Neural progenitor cell (in vitro differentiated cells): ENCODE results near the gene TNIP2.

Source experiments
- CTCF ChIP-seq: fragments of 200-600 bp; sonication (generic); IDR thresholded peaks from 2 replicates; pipeline ENCODE4 v1.5.1; 2017; ENCODE audit warnings: antibody characterized with exemption, mild to moderate bottlenecking
- EZH2 ChIP-seq: fragments of 200-600 bp; sonication (generic); IDR thresholded peaks from 2 replicates; pipeline ENCODE4 v1.6.1; 2017; ENCODE audit warnings: antibody characterized with exemption, mild to moderate bottlenecking, moderate library complexity
- EZH2phosphoT487 ChIP-seq: fragments of 200-600 bp; sonication (generic); IDR thresholded peaks from 2 replicates; pipeline ENCODE4 v1.6.1; 2017; ENCODE audit warnings: antibody characterized with exemption

- TF ChIP-seq CTCF (no peak), EZH2phosphoT487 (no peak), EZH2 (no peak)
These were observed 38.6 kb upstream of the TNIP2 start for GRCh38 chr4:2794486-2795299.
